OCI-LY3 (cell line): ENCODE data around the gene VPS25.

Experiments used
- H2AFZ ChIP-seq: fragments of 200-600, 300-600 bp; shearing (Covaris generic); 2 replicates; pipeline ENCODE4 v1.6.0; 2014; ENCODE audit warnings: antibody characterized with exemption, low read depth, low read length
- H3K27ac ChIP-seq: fragments of 200-600, 300-600 bp; sonication (generic); 2 replicates; pipeline ENCODE4 v1.5.1; 2014; ENCODE audit warnings: mild to moderate bottlenecking, low read length, moderate library complexity, mixed read lengths
- H3K27me3 ChIP-seq: fragments of 200-600, 300-600 bp; sonication (generic); 2 replicates; pipeline ENCODE4 v1.6.1; 2014; ENCODE audit warnings: low read depth, low read length, mixed read lengths
- H3K36me3 ChIP-seq: fragments of 200-600, 300-600 bp; sonication (generic); replicated peaks from 2 replicates; pipeline ENCODE3; 2014; ENCODE audit warnings: low read depth, low read length, mixed read lengths
- H3K4me1 ChIP-seq: fragments of 300-600, 200-600 bp; sonication (generic); 2 replicates; pipeline ENCODE4 v1.6.1; 2014; ENCODE audit warnings: low read length, mixed read lengths
- H3K4me2 ChIP-seq: fragments of 200-600, 300-600 bp; sonication (generic); 2 replicates; pipeline ENCODE4 v1.6.1; 2014; ENCODE audit warnings: low read length, mixed read lengths
- H3K4me3 ChIP-seq: fragments of 300-600, 200-600 bp; sonication (generic); 2 replicates; pipeline ENCODE4 v1.5.1; 2014; ENCODE audit warnings: antibody characterized with exemption, mild to moderate bottlenecking, low read length, moderate library complexity
- H3K79me2 ChIP-seq: fragments of 300-600, 200-600 bp; shearing (Covaris generic); 2 replicates; pipeline ENCODE4 v1.6.1; 2014; ENCODE audit warnings: mild to moderate bottlenecking, low read length, mixed read lengths
- H3K9ac ChIP-seq: fragments of 300-600, 200-600 bp; shearing (Covaris generic); 2 replicates; pipeline ENCODE4 v1.6.0; 2014; ENCODE audit warnings: mild to moderate bottlenecking, low read length, moderate library complexity
- H3K9me3 ChIP-seq: fragments of 200-600, 300-600 bp; shearing (Covaris generic); 2 replicates; pipeline ENCODE4 v1.6.1; 2014; ENCODE audit warnings: low read length, mixed read lengths; ENCODE audit not compliant: insufficient read depth
- H4K20me1 ChIP-seq: fragments of 200-600, 300-600 bp; sonication (generic); 2 replicates; pipeline ENCODE4 v1.6.1; 2016; ENCODE audit warnings: low read length, mixed read lengths; ENCODE audit not compliant: insufficient read depth
- EZH2phosphoT487 ChIP-seq: fragments of 200-600 bp; shearing (Covaris generic); IDR thresholded peaks from 2 replicates; pipeline ENCODE4 v1.6.1; 2018; ENCODE audit warnings: antibody characterized with exemption, mixed run types, low read depth
- TF ChIP-seq, protein P1 (sequence below): fragments of 200-600, 300-600 bp; sonication (generic); IDR thresholded peaks from 2 replicates; pipeline ENCODE4 v1.5.1; 2014; ENCODE audit warnings: antibody characterized with exemption, low read length, low read depth

Gene VPS25

GRCh38 chr17:42814633-42815399, 41.6 kb downstream of the VPS25 start:
- Histone ChIP-seq H3K9me3 (no peaks in the 10 kb centered on the region), H3K4me2 (no peak overlapping the region), H2AFZ (no peak overlapping the region), H3K27ac (no peak overlapping the region), H4K20me1 (no peaks in the 10 kb centered on the region), H3K9ac (no peak overlapping the region), H3K27me3 (no peaks in the 10 kb centered on the region), H3K4me1 (no peaks in the 10 kb centered on the region), H3K4me3 (no peak overlapping the region), H3K79me2 (no peaks in the 10 kb centered on the region), H3K36me3 (peaks cover 69% of the 10 kb centered on the region)
- TF ChIP-seq, protein P1, sequence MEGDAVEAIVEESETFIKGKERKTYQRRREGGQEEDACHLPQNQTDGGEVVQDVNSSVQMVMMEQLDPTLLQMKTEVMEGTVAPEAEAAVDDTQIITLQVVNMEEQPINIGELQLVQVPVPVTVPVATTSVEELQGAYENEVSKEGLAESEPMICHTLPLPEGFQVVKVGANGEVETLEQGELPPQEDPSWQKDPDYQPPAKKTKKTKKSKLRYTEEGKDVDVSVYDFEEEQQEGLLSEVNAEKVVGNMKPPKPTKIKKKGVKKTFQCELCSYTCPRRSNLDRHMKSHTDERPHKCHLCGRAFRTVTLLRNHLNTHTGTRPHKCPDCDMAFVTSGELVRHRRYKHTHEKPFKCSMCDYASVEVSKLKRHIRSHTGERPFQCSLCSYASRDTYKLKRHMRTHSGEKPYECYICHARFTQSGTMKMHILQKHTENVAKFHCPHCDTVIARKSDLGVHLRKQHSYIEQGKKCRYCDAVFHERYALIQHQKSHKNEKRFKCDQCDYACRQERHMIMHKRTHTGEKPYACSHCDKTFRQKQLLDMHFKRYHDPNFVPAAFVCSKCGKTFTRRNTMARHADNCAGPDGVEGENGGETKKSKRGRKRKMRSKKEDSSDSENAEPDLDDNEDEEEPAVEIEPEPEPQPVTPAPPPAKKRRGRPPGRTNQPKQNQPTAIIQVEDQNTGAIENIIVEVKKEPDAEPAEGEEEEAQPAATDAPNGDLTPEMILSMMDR, result no peak
- TF ChIP-seq EZH2phosphoT487, result no peak

- H3K27ac ChIP-seq, result no peak overlapping the region
- H4K20me1 ChIP-seq, result no peaks in the 10 kb centered on the region
- H2AFZ ChIP-seq, result no peak overlapping the region
- no peaks in the 10 kb centered on the region for H3K9me3 ChIP-seq
- no peaks in the 10 kb centered on the region for H3K4me1 ChIP-seq
- no peak overlapping the region for H3K9ac ChIP-seq
- no peak overlapping the region for H3K4me2 ChIP-seq
- H3K4me3 ChIP-seq, result no peak overlapping the region
- peaks cover 56% of the 10 kb centered on the region for H3K36me3 ChIP-seq
- TF ChIP-seq EZH2phosphoT487, result no peak
- TF ChIP-seq, protein P1, result no peak
- H3K79me2 ChIP-seq, result peaks cover 9% of the 10 kb centered on the region
- H3K27me3 ChIP-seq, result no peaks in the 10 kb centered on the region
Observed at GRCh38 chr17:42817866-42818265, 44.6 kb downstream of the VPS25 start.

DNA sequence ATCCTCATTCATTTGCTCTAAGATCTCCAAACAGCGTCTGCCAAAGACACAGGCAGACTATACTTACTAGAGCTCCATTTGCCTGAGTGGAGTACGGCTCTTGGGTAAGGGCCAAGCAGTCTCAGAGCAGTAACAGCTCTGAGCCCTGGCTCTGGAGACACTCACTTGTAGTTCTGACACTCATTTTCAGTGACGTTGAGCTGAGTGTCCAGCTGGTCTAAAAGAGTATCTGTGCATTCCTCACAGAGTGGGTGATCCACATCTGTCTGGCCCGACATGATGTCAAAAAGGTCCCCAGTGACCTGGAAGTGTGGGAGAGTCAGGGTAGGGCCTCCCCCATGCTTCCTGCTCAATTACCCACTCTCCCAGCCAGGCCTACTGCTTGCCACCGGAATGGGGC, 45.1 kb downstream of the VPS25 start:
- Histone ChIP-seq H3K9me3 (no peaks in the 10 kb centered on the region), H3K27ac (no peak overlapping the region), H3K4me1 (no peaks in the 10 kb centered on the region), H3K27me3 (no peaks in the 10 kb centered on the region), H3K79me2 (peaks cover 14% of the 10 kb centered on the region), H3K4me2 (no peak overlapping the region), H2AFZ (no peak overlapping the region), H3K4me3 (no peak overlapping the region), H3K9ac (no peak overlapping the region), H3K36me3 (peaks cover 56% of the 10 kb centered on the region), H4K20me1 (no peaks in the 10 kb centered on the region)
- TF ChIP-seq EZH2phosphoT487, result no peak
- TF ChIP-seq, protein P1, result no peak

GRCh38 chr17:42819939-42820535, 46.8 kb downstream of the VPS25 start:
- H3K27ac ChIP-seq, result no peak overlapping the region
- H3K9ac ChIP-seq, result no peak overlapping the region
- no peaks in the 10 kb centered on the region for H4K20me1 ChIP-seq
- peaks cover 7% of the 10 kb centered on the region; the same call in 1 of the 2 replicates for H3K4me1 ChIP-seq
- H3K4me3 ChIP-seq, result no peak overlapping the region
- H3K36me3 ChIP-seq, result peaks cover 42% of the 10 kb centered on the region
- no peaks in the 10 kb centered on the region for H3K9me3 ChIP-seq
- no peak for TF ChIP-seq EZH2phosphoT487
- TF ChIP-seq, protein P1, result peak; percentile 81
- no peak overlapping the region for H2AFZ ChIP-seq
- no peaks in the 10 kb centered on the region for H3K27me3 ChIP-seq
- H3K4me2 ChIP-seq, result no peak overlapping the region
- peaks cover 21% of the 10 kb centered on the region for H3K79me2 ChIP-seq
